CD4-positive, alpha-beta T cell treated with Interleukin-6 at 100 ng/mL for 8 hours (primary cell): ENCODE data around the gene ALDOC.

Experiments used
- DNase-seq: peaks from one replicate; pipeline ENCODE4 v3.0.0-alpha.2; 2020; ENCODE audit warnings: mixed read lengths, low spot score

The ALDOC gene

DNA sequence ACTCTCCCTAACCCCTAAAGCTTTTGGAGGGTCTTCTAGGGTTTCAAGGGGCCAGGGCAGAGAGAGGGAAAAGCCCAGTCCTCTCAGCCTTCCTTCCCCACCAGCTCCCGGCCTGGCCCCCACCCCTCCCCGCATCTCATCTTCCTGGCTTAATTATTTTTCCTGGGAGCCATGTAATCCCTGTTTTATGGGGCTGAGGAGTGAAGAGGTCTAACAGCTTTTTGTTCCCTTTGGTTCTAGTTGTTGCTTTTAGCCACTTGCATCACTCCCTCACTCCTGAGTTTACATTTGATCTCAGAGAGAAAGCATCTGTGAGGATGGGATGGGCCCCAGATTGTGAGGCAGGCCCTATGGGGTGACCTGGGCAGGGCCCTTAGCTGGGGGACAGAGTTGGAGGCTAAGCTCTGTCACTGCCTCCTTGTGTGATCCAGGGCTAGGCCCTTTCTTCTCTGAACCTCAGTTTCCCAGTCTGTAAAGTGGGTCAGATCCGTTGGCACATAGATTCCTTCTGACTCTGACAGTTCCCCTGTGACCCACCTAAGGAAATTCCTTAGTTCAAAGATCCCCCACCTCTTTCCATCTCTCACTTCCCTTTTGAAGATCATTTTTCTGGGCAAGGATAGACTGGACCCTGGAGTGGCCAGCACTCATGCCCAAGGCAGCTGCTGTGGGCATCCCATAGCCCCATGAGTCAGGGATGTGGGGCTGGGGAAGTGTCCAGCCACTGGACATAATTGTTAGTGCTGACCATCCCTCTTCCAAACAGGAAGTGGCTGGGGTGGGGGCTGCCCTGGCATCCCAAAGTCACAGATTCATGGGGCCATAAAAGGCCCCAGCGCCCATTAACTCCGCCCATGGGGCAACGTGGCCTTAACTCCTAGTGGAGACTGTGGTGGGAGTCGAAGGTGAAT lies 44.4 kb downstream of the ALDOC start:
- no peak for DNase-seq

- DNase-seq: no peak
Observed at GRCh38 chr17:28530926-28531325, 45.8 kb downstream of the ALDOC start.

GRCh38 chr17:28530250-28530649 lies 46.4 kb downstream of the ALDOC start:
- no peak for DNase-seq

DNA sequence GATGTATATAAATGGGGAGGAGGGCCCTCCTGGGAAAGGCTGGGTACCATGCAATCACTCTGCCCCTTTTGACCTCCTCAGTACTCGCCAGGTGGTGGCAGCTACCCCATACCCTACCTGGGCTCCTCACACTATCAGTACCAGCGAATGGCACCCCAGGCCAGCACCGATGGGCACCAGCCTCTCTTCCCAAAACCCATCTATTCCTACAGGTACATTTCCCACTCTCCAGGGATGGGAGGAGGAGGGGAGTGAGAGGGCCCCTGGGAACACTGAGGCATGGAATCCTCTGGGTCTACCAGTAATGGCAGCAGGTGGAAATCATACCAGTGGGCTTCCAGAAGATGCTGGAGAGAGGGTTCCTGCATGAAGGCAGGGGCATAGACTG lies 47.7 kb downstream of the ALDOC start:
- DNase-seq: no peak

DNA sequence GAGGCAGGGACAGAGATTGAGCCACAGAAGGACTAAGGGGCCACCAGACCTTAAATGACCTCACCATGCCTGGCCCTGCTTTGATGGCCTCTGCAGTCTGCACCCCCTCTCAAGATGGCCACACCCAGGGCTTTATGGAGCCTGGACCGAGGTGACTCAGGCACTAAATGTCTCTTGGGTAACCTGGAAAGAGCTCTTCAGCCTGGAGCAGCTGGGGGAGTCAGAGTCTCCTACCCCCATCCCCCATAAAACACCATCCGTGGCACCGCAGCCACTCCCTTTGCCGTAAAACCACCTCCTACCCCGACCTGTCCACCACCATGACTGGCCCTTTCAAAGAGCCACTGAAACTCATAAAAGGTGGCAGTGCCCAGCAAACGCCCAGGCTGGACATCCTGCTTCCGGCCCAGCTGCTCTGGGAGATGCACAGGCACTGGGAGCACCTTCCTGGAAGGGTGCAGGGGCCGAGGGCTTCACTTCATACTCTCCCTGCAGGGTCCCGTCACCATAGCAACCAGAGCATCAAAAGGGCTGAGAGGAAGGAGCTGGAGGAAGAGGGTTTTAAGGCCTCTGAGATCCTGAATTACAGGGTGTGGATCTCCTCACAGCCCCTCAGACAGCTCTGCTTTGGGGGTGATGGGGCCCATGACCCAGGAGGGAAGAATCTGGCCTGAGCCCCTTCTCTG lies 48.2 kb downstream of the ALDOC start:
- no peak for DNase-seq

GRCh38 chr17:28527859-28528258 lies 48.8 kb downstream of the ALDOC start:
- DNase-seq: no peak

GRCh38 chr17:28527181-28527681 lies 49.5 kb downstream of the ALDOC start:
- no peak for DNase-seq

- no peak for DNase-seq
Observed at GRCh38 chr17:28526381-28526780, 50.3 kb downstream of the ALDOC start.

DNA sequence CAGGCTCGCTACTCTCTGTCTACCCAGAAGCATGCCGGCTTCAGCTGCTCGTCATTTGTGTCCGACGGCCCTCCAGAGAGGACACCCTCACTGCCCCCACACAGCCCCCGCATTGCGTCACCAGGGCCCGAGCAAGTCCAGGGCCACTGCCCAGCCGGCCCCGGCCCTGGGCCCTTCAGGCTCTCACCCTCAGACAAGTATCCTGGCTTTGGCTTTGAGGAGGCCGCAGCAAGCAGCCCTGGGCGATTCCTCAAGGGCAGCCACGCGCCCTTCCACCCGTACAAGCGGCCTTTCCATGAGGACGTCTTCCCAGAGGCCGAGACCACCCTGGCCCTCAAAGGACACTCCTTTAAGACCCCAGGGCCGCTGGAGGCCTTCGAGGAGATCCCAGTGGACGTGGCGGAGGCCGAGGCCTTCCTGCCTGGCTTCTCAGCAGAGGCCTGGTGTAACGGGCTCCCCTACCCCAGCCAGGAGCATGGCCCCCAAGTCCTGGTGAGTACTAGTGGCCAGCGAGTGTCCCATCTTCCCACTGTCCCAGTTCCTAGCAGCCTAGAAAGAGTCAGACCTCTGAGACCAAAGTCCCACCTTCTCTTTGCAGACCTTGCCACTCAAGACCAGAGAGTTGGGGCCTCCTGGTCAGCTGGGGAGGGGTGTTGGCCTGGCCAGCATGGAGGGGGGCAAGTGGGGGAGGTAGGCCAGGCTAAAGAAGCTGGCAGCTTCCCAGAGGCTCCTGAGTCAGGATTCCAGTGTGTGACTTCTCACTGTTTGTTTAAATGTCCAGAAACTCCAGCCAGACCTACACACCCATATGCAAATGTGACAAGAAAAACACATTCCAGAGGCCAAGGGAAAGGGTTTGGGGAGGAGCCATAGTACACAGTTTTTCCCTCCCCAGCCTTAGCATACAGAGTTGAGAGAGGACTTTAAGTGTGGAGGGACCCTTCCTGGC lies 51.9 kb downstream of the ALDOC start:
- no peak for DNase-seq

DNA sequence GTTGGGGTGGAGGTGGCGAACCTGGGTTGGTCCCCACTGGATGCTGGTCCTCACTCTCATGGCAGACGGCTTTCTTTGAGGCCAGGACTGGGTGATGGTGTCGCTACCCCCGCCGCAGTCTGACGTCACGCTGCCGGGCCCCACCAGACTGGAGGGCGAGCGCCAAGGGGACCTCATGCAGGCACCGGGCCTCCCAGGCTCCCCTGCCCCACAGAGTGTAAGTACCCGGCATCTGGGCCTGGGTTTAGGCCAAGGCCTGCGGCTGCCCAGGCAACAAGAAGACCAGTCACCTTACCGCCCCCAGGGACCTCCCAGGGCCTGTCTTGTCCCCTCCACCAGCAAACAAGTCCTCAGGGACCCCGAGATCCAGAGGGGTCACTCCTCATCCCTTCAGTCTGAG lies 52.8 kb downstream of the ALDOC start:
- DNase-seq: no peak

- no peak for DNase-seq
Observed at GRCh38 chr17:28523186-28523585, 53.5 kb downstream of the ALDOC start.
